ENCODE results near the gene ACP7.
"Not testable (repeated sequence)": the region's sequence is repeated elsewhere in the genome, so short reads cannot be mapped to it uniquely, and the experiment has no call there.

The ACP7 gene

GRCh38 chr19:39057615-39058014, 26.6 kb upstream of the ACP7 start:
- Histone ChIP-seq H3K9me3 (ENCODE audit: control insufficient read depth, low read length) (no peaks in the 10 kb centered on the region), H3K9ac (ENCODE audit: low read length) (no peak overlapping the region), H3K4me3 (ENCODE audit: low read length) (no peak overlapping the region), H3K36me3 (ENCODE audit: control insufficient read depth, insufficient read depth, low read length) (no peaks in the 10 kb centered on the region), H3K4me1 (ENCODE audit: control insufficient read depth, insufficient read depth, low read length) (peaks cover 19% of the 10 kb centered on the region), H3K27me3 (ENCODE audit: control insufficient read depth, insufficient read depth, low read length) (no peaks in the 10 kb centered on the region)

DNA sequence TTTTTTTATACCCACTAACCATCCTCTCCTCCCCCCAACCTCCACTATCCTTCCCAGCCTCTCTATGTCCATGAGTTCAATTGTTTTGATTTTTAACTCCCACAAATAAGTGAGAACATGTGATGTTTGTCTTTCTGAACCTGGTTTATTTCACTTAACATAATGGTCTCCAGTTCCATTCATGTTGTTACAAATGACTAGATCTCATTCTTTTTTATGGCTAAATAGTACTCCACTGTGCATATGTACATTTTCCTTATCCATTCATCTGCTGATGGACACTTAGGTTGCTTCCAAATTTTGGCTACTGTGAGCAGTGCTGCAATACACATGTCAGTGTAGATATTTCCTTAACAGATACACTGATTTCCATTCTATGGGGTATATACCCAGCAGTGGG, 24.9 kb upstream of the ACP7 start:
- Histone ChIP-seq H3K36me3 (ENCODE audit: control insufficient read depth, insufficient read depth, low read length) (no peaks in the 10 kb centered on the region), H3K4me3 (ENCODE audit: low read length) (no peak overlapping the region), H3K9me3 (ENCODE audit: control insufficient read depth, low read length) (no peaks in the 10 kb centered on the region), H3K27me3 (ENCODE audit: control insufficient read depth, insufficient read depth, low read length) (no peaks in the 10 kb centered on the region), H3K9ac (ENCODE audit: low read length) (no peak overlapping the region), H3K4me1 (ENCODE audit: control insufficient read depth, insufficient read depth, low read length) (peaks cover 6% of the 10 kb centered on the region)

DNA sequence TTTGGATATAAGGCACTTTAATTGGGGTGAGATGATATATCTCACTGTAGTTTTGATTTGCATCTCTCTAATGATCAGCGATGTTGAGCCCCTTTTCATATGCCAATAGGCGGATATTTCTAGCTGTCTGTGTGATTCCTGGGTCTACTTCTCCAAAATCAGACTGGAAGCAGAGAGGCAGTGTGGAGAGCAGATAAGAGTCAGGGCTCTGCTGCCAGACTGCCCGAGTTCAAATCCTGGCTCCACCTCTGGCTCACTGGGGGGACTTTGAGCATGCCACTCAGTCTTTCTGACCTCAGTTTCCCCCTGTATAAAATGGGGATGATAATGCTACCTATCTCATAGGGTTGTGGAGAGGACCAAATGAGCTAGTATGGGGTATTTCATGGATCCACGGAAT, 24.0 kb upstream of the ACP7 start:
- peaks cover 6% of the 10 kb centered on the region for H3K4me1 ChIP-seq (ENCODE audit: control insufficient read depth, insufficient read depth, low read length)
- H3K9ac ChIP-seq (ENCODE audit: low read length), result no peak overlapping the region
- no peaks in the 10 kb centered on the region for H3K9me3 ChIP-seq (ENCODE audit: control insufficient read depth, low read length)
- no peaks in the 10 kb centered on the region for H3K36me3 ChIP-seq (ENCODE audit: control insufficient read depth, insufficient read depth, low read length)
- no peak overlapping the region for H3K4me3 ChIP-seq (ENCODE audit: low read length)
- H3K27me3 ChIP-seq (ENCODE audit: control insufficient read depth, insufficient read depth, low read length), result no peaks in the 10 kb centered on the region

DNA sequence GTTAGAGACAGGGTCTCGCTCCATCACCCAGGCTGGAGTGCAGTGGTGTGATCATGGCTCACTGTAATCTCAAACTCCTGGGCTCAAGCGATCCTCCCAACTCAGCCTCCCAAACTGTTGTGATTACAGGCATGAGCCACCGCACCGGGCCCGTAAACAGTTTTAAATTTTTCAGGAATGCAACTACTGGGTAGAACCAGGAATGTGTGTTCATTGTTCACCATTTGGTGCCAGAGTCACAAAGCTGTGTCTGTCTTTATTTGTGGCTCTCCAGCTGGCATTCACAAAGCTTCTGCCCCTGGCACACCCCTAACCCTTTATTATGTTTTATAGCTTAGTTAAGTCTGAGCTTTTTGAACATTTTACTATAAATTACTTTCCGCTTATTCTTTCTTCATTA, 19.8 kb upstream of the ACP7 start:
- Histone ChIP-seq H3K4me1 (ENCODE audit: control insufficient read depth, insufficient read depth, low read length) (no peaks in the 10 kb centered on the region), H3K27me3 (ENCODE audit: control insufficient read depth, insufficient read depth, low read length) (no peaks in the 10 kb centered on the region), H3K9ac (ENCODE audit: low read length) (no peak overlapping the region), H3K4me3 (ENCODE audit: low read length) (no peak overlapping the region), H3K9me3 (ENCODE audit: control insufficient read depth, low read length) (no peaks in the 10 kb centered on the region), H3K36me3 (ENCODE audit: control insufficient read depth, insufficient read depth, low read length) (no peaks in the 10 kb centered on the region)

- Histone ChIP-seq H3K9ac (ENCODE audit: low read length) (no peak overlapping the region), H3K4me1 (ENCODE audit: control insufficient read depth, insufficient read depth, low read length) (no peaks in the 10 kb centered on the region), H3K36me3 (ENCODE audit: control insufficient read depth, insufficient read depth, low read length) (no peaks in the 10 kb centered on the region), H3K4me3 (ENCODE audit: low read length) (no peak overlapping the region), H3K9me3 (ENCODE audit: control insufficient read depth, low read length) (no peaks in the 10 kb centered on the region), H3K27me3 (ENCODE audit: control insufficient read depth, insufficient read depth, low read length) (no peaks in the 10 kb centered on the region)
Measured at GRCh38 chr19:39065928-39066327, 18.2 kb upstream of the ACP7 start.

- H3K9me3 ChIP-seq (ENCODE audit: control insufficient read depth, low read length), result no peaks in the 10 kb centered on the region
- no peaks in the 10 kb centered on the region for H3K4me1 ChIP-seq (ENCODE audit: control insufficient read depth, insufficient read depth, low read length)
- no peak overlapping the region for H3K4me3 ChIP-seq (ENCODE audit: low read length)
- H3K9ac ChIP-seq (ENCODE audit: low read length), result no peak overlapping the region
- no peaks in the 10 kb centered on the region for H3K27me3 ChIP-seq (ENCODE audit: control insufficient read depth, insufficient read depth, low read length)
- no peaks in the 10 kb centered on the region for H3K36me3 ChIP-seq (ENCODE audit: control insufficient read depth, insufficient read depth, low read length)
Measured at GRCh38 chr19:39067104-39067503, 17.1 kb upstream of the ACP7 start.

DNA sequence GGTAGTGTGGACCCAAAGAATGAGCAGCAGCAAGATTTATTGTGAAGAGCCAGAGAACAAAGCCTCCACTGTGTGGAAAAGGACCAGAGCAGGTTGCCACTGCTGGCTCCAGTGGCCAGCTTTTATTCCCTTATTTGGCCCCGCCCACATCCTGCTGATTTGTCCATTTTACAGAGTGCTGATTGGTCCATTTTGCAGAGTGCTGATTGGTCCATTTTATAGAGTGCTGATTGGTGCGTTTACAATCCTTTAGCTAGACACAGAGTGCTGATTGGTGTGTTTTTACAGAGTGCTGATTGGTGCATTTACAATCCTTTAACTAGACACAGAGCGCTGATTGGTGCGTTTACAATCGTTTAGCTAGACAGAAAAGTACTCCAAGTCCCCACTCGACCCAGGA, 15.9 kb upstream of the ACP7 start:
- not testable (repeated sequence) for H3K9ac ChIP-seq (ENCODE audit: low read length); H3K9me3 ChIP-seq (ENCODE audit: control insufficient read depth, low read length); H3K4me1 ChIP-seq (ENCODE audit: control insufficient read depth, insufficient read depth, low read length); H3K27me3 ChIP-seq (ENCODE audit: control insufficient read depth, insufficient read depth, low read length); H3K36me3 ChIP-seq (ENCODE audit: control insufficient read depth, insufficient read depth, low read length); H3K4me3 ChIP-seq (ENCODE audit: low read length)

DNA sequence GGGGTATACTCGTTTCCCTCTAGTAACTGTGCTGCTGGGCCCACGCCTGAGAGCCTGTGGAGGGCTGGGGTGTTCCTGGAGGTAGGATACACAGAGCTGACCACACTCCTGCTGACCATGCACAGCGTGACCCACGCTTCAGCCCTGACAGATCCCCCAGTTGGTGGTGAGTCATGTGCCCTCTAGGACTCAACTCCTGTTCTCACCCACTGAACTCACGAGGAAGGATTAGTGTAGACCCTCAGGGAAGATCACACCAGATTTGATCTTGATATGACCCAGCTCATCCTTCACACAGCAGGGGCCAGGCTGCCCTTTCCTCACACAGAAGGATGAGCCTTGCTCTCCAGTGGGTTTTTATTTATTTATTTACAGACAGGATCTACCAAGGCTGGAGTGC, 13.3 kb upstream of the ACP7 start:
- Histone ChIP-seq H3K4me3 (ENCODE audit: low read length) (no peak overlapping the region), H3K27me3 (ENCODE audit: control insufficient read depth, insufficient read depth, low read length) (no peaks in the 10 kb centered on the region), H3K9ac (ENCODE audit: low read length) (no peak overlapping the region), H3K9me3 (ENCODE audit: control insufficient read depth, low read length) (no peaks in the 10 kb centered on the region), H3K36me3 (ENCODE audit: control insufficient read depth, insufficient read depth, low read length) (no peaks in the 10 kb centered on the region), H3K4me1 (ENCODE audit: control insufficient read depth, insufficient read depth, low read length) (no peaks in the 10 kb centered on the region)

GRCh38 chr19:39074205-39074692, 9.9 kb upstream of the ACP7 start:
- H3K36me3 ChIP-seq (ENCODE audit: control insufficient read depth, insufficient read depth, low read length), result no peaks in the 10 kb centered on the region
- H3K4me3 ChIP-seq (ENCODE audit: low read length), result no peak overlapping the region
- no peaks in the 10 kb centered on the region for H3K4me1 ChIP-seq (ENCODE audit: control insufficient read depth, insufficient read depth, low read length)
- no peaks in the 10 kb centered on the region for H3K9me3 ChIP-seq (ENCODE audit: control insufficient read depth, low read length)
- H3K27me3 ChIP-seq (ENCODE audit: control insufficient read depth, insufficient read depth, low read length), result peaks cover 4% of the 10 kb centered on the region
- no peak overlapping the region for H3K9ac ChIP-seq (ENCODE audit: low read length)

DNA sequence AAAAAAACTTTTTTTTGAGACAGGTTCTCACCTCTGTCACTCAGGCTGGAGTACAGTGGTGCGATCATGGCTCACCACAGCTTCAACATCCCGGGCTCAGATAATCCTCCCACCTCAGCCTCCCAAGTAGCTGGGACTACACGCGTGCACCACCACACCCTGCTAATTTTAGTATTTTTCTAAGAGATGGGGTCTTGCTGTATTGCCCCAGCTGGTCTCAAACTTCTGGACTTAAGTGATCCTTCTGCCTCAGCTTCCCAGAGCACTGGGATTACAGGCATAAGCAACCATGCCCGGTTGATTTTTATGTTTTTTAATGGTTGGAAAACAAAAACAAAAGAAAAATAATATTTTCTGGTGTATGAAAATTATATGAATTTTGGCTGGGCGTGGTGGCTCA, 9.2 kb upstream of the ACP7 start:
- no peak overlapping the region for H3K4me3 ChIP-seq (ENCODE audit: low read length)
- H3K27me3 ChIP-seq (ENCODE audit: control insufficient read depth, insufficient read depth, low read length), result peaks cover 4% of the 10 kb centered on the region
- H3K9me3 ChIP-seq (ENCODE audit: control insufficient read depth, low read length), result no peaks in the 10 kb centered on the region
- no peaks in the 10 kb centered on the region for H3K4me1 ChIP-seq (ENCODE audit: control insufficient read depth, insufficient read depth, low read length)
- H3K36me3 ChIP-seq (ENCODE audit: control insufficient read depth, insufficient read depth, low read length), result no peaks in the 10 kb centered on the region
- H3K9ac ChIP-seq (ENCODE audit: low read length), result no peak overlapping the region

DNA sequence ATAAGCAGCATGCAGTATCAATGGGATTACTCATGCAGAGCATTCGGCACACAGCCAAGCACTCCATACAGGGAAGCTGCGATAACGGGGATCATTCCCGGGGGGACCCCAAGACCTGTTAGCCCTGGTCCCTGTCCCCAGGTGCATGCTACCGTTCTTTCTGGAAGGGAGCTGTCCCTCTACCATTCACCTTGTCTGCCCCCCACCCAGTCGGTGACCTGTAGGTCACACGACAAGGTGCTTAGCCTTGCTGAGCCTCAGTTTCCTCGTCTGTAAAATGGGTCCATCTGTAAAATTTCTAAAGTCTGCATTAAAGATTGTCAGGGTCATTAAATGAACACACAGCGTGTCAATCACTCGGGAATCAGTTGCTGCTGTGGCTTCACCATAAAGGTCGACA, 6.8 kb upstream of the ACP7 start:
- Histone ChIP-seq H3K4me1 (ENCODE audit: control insufficient read depth, insufficient read depth, low read length) (no peaks in the 10 kb centered on the region), H3K9ac (ENCODE audit: low read length) (no peak overlapping the region), H3K27me3 (ENCODE audit: control insufficient read depth, insufficient read depth, low read length) (peaks cover 5% of the 10 kb centered on the region), H3K36me3 (ENCODE audit: control insufficient read depth, insufficient read depth, low read length) (no peaks in the 10 kb centered on the region), H3K9me3 (ENCODE audit: control insufficient read depth, low read length) (no peaks in the 10 kb centered on the region), H3K4me3 (ENCODE audit: low read length) (no peak overlapping the region)

DNA sequence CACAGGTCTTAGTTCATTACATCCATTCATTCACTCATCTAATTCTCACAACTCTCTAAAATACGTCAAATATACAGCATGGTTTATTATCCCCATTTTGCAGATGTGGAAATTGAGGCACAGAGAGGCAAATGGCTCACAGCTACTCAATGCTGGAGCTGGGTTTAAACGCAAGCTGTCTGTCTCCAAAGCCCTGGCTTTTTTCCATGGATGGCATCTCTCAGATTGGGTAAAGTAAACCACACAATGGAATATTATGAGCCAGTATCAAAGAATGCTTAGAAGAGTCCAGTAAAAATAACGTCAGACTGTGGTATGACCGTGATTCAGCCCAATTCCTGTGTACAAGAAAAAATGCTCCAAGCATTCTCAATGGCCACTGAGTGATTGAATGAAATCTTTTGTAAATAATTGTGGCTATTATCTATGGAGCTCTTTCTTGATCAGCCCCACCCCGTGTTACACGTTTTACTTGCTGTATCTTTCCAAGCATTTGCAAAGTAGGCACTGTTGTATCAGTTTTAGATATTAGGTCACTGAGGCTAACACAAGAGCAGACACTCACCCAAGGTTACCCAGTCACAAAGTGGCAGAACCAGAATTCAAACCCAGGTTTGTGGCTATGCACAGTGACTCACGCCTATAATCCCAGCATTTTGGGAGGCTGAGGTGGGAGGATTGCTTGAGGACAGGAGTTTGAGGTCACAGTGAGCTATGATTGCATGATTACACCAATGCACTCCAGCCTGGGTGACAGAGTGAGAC, 5.5 kb upstream of the ACP7 start:
- no peak overlapping the region for H3K9ac ChIP-seq (ENCODE audit: low read length)
- peaks cover 18% of the 10 kb centered on the region for H3K27me3 ChIP-seq (ENCODE audit: control insufficient read depth, insufficient read depth, low read length)
- no peaks in the 10 kb centered on the region for H3K36me3 ChIP-seq (ENCODE audit: control insufficient read depth, insufficient read depth, low read length)
- no peak overlapping the region for H3K4me3 ChIP-seq (ENCODE audit: low read length)
- no peaks in the 10 kb centered on the region for H3K9me3 ChIP-seq (ENCODE audit: control insufficient read depth, low read length)
- peaks cover 2% of the 10 kb centered on the region for H3K4me1 ChIP-seq (ENCODE audit: control insufficient read depth, insufficient read depth, low read length)

GRCh38 chr19:39080431-39080830, 3.7 kb upstream of the ACP7 start:
- no peak overlapping the region for H3K4me3 ChIP-seq (ENCODE audit: low read length)
- peaks cover 33% of the 10 kb centered on the region for H3K27me3 ChIP-seq (ENCODE audit: control insufficient read depth, insufficient read depth, low read length)
- no peaks in the 10 kb centered on the region for H3K36me3 ChIP-seq (ENCODE audit: control insufficient read depth, insufficient read depth, low read length)
- no peak overlapping the region for H3K9ac ChIP-seq (ENCODE audit: low read length)
- peaks cover 5% of the 10 kb centered on the region for H3K4me1 ChIP-seq (ENCODE audit: control insufficient read depth, insufficient read depth, low read length)
- no peaks in the 10 kb centered on the region for H3K9me3 ChIP-seq (ENCODE audit: control insufficient read depth, low read length)

Data from mucosa of stomach (tissue), 1 donor.